ENCODE measurements around the gene TLR7. TPM values are rescaled to one million over a fixed set of nuclear protein-coding genes. Genes with fewer than 3 reads are reported as not detected.

TLR7 gene
- total RNA-seq, 1 donor from 2014 or later: 0.69 TPM

DNA sequence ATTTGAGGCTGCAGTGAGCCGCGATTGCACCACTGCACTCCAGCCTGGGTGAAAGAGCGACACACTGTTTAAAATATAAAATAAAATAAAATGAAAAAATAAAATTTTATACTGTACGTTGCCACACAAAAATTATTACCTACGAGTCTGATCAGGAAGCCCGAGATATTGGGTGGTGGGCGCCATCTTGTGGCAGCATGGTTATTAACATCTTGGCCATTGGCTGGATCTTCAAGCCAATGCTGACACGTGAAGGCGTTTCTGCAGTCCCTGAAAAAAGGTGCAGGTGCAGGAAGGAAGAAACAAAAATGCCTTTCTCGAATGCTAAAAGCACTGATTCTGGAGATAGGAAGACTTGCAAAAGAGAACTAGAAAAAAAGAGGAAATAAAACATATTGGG is 34.6 kb downstream of the TLR7 start:
- intact Hi-C loops (cut with micrococcal nuclease): no loop called here
- no peaks in the 10 kb centered on the region for H3K4me1 ChIP-seq
- no peaks in the 10 kb centered on the region for H3K36me3 ChIP-seq
- DNase-seq: peak; percentile 31
- no peaks in the 10 kb centered on the region for H3K9me3 ChIP-seq (replicated peaks)
- H3K4me3 ChIP-seq: no peak overlapping the region
- H3K27ac ChIP-seq (replicated peaks): no peak overlapping the region
- no peaks in the 10 kb centered on the region for H3K27me3 ChIP-seq (ENCODE audit: low read depth)
- TF ChIP-seq CTCF (IDR thresholded peaks at IDR 0.05; ENCODE audit: borderline replicate concordance): peak; percentile 62

DNA sequence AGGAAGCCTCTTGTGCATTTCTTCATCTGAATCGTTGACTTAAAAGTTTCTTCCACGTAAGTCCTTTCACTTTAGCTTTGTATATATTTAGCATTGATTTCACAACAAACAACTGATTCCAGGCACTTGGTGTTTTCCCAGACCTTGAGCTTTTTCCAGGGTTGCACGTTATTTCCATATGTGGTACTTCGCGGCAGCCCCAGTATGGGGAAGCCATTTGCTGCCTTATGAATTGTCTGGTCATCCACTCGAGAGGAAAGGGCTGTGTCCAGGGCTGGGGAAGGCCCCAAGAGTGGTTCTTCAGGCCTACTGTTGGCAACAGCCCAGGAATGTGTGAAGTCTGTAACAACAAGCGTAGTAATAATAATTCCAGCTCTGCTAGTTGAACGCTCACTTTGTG is 36.8 kb downstream of the TLR7 start:
- no peak overlapping the region for H3K4me3 ChIP-seq
- no peak for DNase-seq
- H3K27me3 ChIP-seq (ENCODE audit: low read depth): no peaks in the 10 kb centered on the region
- no peaks in the 10 kb centered on the region for H3K36me3 ChIP-seq
- intact Hi-C loops (cut with micrococcal nuclease): no loop called here
- no peak overlapping the region for H3K27ac ChIP-seq (replicated peaks)
- no peaks in the 10 kb centered on the region for H3K4me1 ChIP-seq
- H3K9me3 ChIP-seq (replicated peaks): no peaks in the 10 kb centered on the region
- no peak for TF ChIP-seq CTCF (IDR thresholded peaks at IDR 0.05; ENCODE audit: borderline replicate concordance)

- TF ChIP-seq CTCF (IDR thresholded peaks at IDR 0.05; ENCODE audit: borderline replicate concordance): no peak
- Histone ChIP-seq H3K27me3 (ENCODE audit: low read depth) (no peaks in the 10 kb centered on the region), H3K27ac (replicated peaks) (no peak within 1 kb of the TSS), H3K4me3 (peak within 1 kb of the TSS; percentile 10), H3K9me3 (replicated peaks) (no peaks in the 10 kb centered on the region), H3K36me3 (no peaks in the 10 kb centered on the region), H3K4me1 (no peaks in the 10 kb centered on the region)
- DNase-seq: no peak
- intact Hi-C loops (cut with micrococcal nuclease): no loop called here
These were observed 39.3 kb downstream of the TLR7 start, which contains the start of gene TLR8 for GRCh38 chrX:12906046-12906761. Gene TLR8, plus strand, starts transcription at chrX:12906620. Its CDS starts 87 bp downstream, at chrX:12906707.

DNA sequence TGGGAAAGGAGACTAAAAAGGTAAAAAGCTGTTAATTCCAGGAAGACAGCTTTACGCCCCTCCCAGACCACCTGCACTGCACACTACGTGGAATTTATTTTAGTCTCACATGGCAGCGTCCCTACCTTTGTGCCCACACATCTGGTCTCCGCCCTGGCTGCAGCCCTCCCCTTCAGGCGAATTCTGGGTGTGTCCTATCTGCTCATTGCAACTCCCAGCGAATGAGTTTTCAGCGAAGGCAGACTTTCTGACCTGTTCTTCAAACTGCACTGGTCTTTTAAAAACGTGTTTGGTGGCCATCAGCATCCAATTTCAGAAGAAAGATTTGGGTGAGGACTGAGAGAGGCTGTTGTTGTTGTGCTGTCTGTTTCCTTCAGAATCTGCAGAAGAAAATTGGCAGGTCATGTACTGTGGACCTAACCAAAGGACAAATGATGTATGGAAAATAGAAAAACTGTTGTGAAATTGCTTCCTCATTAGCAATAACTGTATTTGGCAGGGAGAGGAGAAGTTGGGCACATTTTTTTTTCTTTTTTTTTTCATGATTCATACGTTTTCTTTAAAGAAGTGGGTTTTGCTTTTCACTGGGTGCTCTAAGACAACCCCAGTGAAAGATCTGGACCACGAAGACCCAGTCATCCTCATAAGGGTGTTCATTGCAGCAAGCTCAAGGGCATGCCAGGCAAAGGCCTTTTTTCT is 43.7 kb downstream of the TLR7 start:
- DNase-seq: no peak
- H3K4me1 ChIP-seq: no peaks in the 10 kb centered on the region
- no peaks in the 10 kb centered on the region for H3K9me3 ChIP-seq (replicated peaks)
- H3K27me3 ChIP-seq (ENCODE audit: low read depth): no peaks in the 10 kb centered on the region
- no peaks in the 10 kb centered on the region for H3K36me3 ChIP-seq
- intact Hi-C loops (cut with micrococcal nuclease): no loop called here
- H3K27ac ChIP-seq (replicated peaks): no peak overlapping the region
- no peak for TF ChIP-seq CTCF (IDR thresholded peaks at IDR 0.05; ENCODE audit: borderline replicate concordance)
- no peak overlapping the region for H3K4me3 ChIP-seq

DNA sequence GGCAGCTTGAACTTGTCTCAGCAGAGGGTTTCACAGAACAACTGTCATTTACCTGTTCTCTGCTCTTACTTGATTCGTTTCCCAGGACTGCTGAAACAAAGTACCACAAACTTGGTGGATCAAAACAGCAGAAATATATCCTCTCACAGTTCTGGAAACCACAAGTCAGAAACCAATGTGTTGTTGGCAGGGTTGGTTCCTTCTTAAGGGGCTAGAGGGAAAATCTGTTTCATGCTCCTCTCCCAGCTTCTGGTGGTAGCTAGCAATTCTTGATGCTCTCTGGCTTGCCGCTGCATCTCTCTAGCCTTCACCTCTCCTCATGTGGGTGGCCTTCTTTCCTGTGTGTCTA is 44.2 kb downstream of the TLR7 start:
- intact Hi-C loops (cut with micrococcal nuclease): no loop called here
- Histone ChIP-seq H3K27me3 (ENCODE audit: low read depth) (no peaks in the 10 kb centered on the region), H3K4me3 (no peak overlapping the region), H3K9me3 (replicated peaks) (no peaks in the 10 kb centered on the region), H3K4me1 (no peaks in the 10 kb centered on the region), H3K36me3 (no peaks in the 10 kb centered on the region), H3K27ac (replicated peaks) (no peak overlapping the region)
- DNase-seq: no peak
- TF ChIP-seq CTCF (IDR thresholded peaks at IDR 0.05; ENCODE audit: borderline replicate concordance): no peak
